B cell (primary cell): Measurements from ENCODE around the gene PDCD7.

Experiments used
- EZH2 ChIP-seq: IDR thresholded peaks from 2 replicates; pipeline ENCODE4 v1.6.1; 2012; ENCODE audit warnings: borderline replicate concordance, low read depth, mild to moderate bottlenecking, moderate library complexity, low read length; ENCODE audit not compliant: insufficient read depth, poor library complexity, severe bottlenecking
- TF ChIP-seq, protein P1 (sequence below): fragments of 200-600 bp; IDR thresholded peaks from one replicate; pipeline ENCODE4 v1.8.0; 2022; ENCODE audit warnings: antibody characterized with exemption, mild to moderate bottlenecking

DNA sequence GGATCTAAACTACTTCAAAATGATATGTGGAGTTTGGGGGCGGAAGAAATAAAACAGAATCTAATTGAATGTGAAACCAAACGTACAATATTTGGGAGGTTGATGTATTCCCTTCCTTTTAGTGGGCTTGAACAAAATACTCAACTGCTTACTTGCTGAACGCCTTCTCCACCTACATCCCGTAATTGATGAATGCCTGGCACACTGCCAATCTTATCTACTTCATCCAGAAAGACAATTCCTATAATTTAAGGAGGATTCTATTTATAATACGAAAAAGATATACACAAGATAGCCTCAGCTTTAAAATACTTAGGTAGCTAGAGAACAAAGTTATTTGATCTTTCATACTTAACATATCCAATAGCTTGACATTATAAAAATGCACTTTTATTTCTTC, 23.1 kb upstream of the PDCD7 start:
- TF ChIP-seq, protein P1, sequence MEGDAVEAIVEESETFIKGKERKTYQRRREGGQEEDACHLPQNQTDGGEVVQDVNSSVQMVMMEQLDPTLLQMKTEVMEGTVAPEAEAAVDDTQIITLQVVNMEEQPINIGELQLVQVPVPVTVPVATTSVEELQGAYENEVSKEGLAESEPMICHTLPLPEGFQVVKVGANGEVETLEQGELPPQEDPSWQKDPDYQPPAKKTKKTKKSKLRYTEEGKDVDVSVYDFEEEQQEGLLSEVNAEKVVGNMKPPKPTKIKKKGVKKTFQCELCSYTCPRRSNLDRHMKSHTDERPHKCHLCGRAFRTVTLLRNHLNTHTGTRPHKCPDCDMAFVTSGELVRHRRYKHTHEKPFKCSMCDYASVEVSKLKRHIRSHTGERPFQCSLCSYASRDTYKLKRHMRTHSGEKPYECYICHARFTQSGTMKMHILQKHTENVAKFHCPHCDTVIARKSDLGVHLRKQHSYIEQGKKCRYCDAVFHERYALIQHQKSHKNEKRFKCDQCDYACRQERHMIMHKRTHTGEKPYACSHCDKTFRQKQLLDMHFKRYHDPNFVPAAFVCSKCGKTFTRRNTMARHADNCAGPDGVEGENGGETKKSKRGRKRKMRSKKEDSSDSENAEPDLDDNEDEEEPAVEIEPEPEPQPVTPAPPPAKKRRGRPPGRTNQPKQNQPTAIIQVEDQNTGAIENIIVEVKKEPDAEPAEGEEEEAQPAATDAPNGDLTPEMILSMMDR = no peak
- TF ChIP-seq EZH2 = no peak
